Measurements from ENCODE around the gene PMCH. TPM values are rescaled to one million over a fixed set of nuclear protein-coding genes. Genes with fewer than 3 reads are reported as not detected.

PMCH gene
- total RNA-seq, 1 donor from 2014 or later = not detected

- Mint-ChIP-seq H3K4me3 (ENCODE audit: unreplicated experiment) (no peak overlapping the region), H3K27me3 (ENCODE audit: unreplicated experiment) (no peaks in the 10 kb centered on the region), H3K27ac (ENCODE audit: unreplicated experiment) (no peak overlapping the region), H3K9me3 (ENCODE audit: unreplicated experiment) (no peaks in the 10 kb centered on the region), H3K36me3 (ENCODE audit: unreplicated experiment) (no peaks in the 10 kb centered on the region), H3K4me1 (ENCODE audit: low read depth, unreplicated experiment) (no peaks in the 10 kb centered on the region)
- TF ChIP-seq CTCF (IDR thresholded peaks at IDR 0.05; ENCODE audit: partially characterized antibody, unreplicated experiment) = no peak
- no peak for DNase-seq
These were observed 23.1 kb upstream of the PMCH start for GRCh38 chr12:102220736-102221135.

- Mint-ChIP-seq H3K36me3 (ENCODE audit: unreplicated experiment) (no peaks in the 10 kb centered on the region), H3K9me3 (ENCODE audit: unreplicated experiment) (no peaks in the 10 kb centered on the region), H3K27ac (ENCODE audit: unreplicated experiment) (no peak overlapping the region), H3K4me3 (ENCODE audit: unreplicated experiment) (no peak overlapping the region), H3K4me1 (ENCODE audit: low read depth, unreplicated experiment) (no peaks in the 10 kb centered on the region), H3K27me3 (ENCODE audit: unreplicated experiment) (no peaks in the 10 kb centered on the region)
- no peak for DNase-seq
- no peak for TF ChIP-seq CTCF (IDR thresholded peaks at IDR 0.05; ENCODE audit: partially characterized antibody, unreplicated experiment)
These were observed 18.5 kb upstream of the PMCH start for GRCh38 chr12:102215992-102216691.

- TF ChIP-seq CTCF (IDR thresholded peaks at IDR 0.05; ENCODE audit: partially characterized antibody, unreplicated experiment) = no peak
- Mint-ChIP-seq H3K4me3 (ENCODE audit: unreplicated experiment) (no peak overlapping the region), H3K27me3 (ENCODE audit: unreplicated experiment) (no peaks in the 10 kb centered on the region), H3K9me3 (ENCODE audit: unreplicated experiment) (no peaks in the 10 kb centered on the region), H3K36me3 (ENCODE audit: unreplicated experiment) (peaks cover 10% of the 10 kb centered on the region), H3K4me1 (ENCODE audit: low read depth, unreplicated experiment) (peaks cover 6% of the 10 kb centered on the region), H3K27ac (ENCODE audit: unreplicated experiment) (no peak overlapping the region)
- DNase-seq = no peak
These were observed 6.4 kb upstream of the PMCH start for GRCh38 chr12:102204025-102204424.

GRCh38 chr12:102202556-102202955, 4.9 kb upstream of the PMCH start:
- no peak for TF ChIP-seq CTCF (IDR thresholded peaks at IDR 0.05; ENCODE audit: partially characterized antibody, unreplicated experiment)
- H3K9me3 Mint-ChIP-seq (ENCODE audit: unreplicated experiment) = no peaks in the 10 kb centered on the region
- DNase-seq = no peak
- H3K4me3 Mint-ChIP-seq (ENCODE audit: unreplicated experiment) = no peak overlapping the region
- peaks cover 6% of the 10 kb centered on the region for H3K4me1 Mint-ChIP-seq (ENCODE audit: low read depth, unreplicated experiment)
- H3K27me3 Mint-ChIP-seq (ENCODE audit: unreplicated experiment) = no peaks in the 10 kb centered on the region
- H3K36me3 Mint-ChIP-seq (ENCODE audit: unreplicated experiment) = no peaks in the 10 kb centered on the region
- no peak overlapping the region for H3K27ac Mint-ChIP-seq (ENCODE audit: unreplicated experiment)

- no peak for DNase-seq
- Mint-ChIP-seq H3K36me3 (ENCODE audit: unreplicated experiment) (no peaks in the 10 kb centered on the region), H3K4me1 (ENCODE audit: low read depth, unreplicated experiment) (peaks cover 6% of the 10 kb centered on the region), H3K9me3 (ENCODE audit: unreplicated experiment) (no peaks in the 10 kb centered on the region), H3K4me3 (ENCODE audit: unreplicated experiment) (no peak overlapping the region), H3K27ac (ENCODE audit: unreplicated experiment) (no peak overlapping the region), H3K27me3 (ENCODE audit: unreplicated experiment) (no peaks in the 10 kb centered on the region)
- no peak for TF ChIP-seq CTCF (IDR thresholded peaks at IDR 0.05; ENCODE audit: partially characterized antibody, unreplicated experiment)
These were observed 3.9 kb upstream of the PMCH start for GRCh38 chr12:102201436-102202061.

All from glutamatergic neuron (in vitro differentiated cells).